AG04450 (cell line): ENCODE results near the gene MRRF. TPM values are rescaled to one million over a fixed set of nuclear protein-coding genes. Genes with fewer than 3 reads are reported as not detected.

Experiments
- CTCF ChIA-PET: fragments of 300-600, 350-600 bp; formaldehyde crosslinking; extraction: SDS; loops from one replicate; lab custom pipeline; 2022; ENCODE audit warnings: antibody characterized with exemption, inconsistent platforms; lab: Charles Lee
- POLR2A ChIA-PET: fragments of 350-600 bp; formaldehyde crosslinking; extraction: SDS; loops from one replicate; lab custom pipeline; 2021; ENCODE audit warnings: antibody characterized with exemption, inconsistent platforms; lab: Yijun Ruan, JAX
- DNase-seq: peaks from one replicate; pipeline ENCODE4 v3.0.0-alpha.2; 2011; ENCODE audit warnings: low read depth, low spot score
- H3K27ac ChIP-seq: one replicate; pipeline ENCODE4 v1.5.1; 2012; ENCODE audit warnings: low read depth, low read length, control low read depth
- H3K27me3 ChIP-seq: one replicate; pipeline ENCODE4 v1.6.0; 2012; ENCODE audit warnings: low read length; ENCODE audit not compliant: control insufficient read depth, insufficient read depth
- H3K4me3 ChIP-seq: 2 replicates; pipeline ENCODE4 v1.5.1; 2011; ENCODE audit warnings: mild to moderate bottlenecking, low read depth, low read length, control low read depth
- H3K9me3 ChIP-seq: 2 replicates; pipeline ENCODE4 v1.5.1; 2012; ENCODE audit warnings: low read length; ENCODE audit not compliant: control insufficient read depth, insufficient read depth
- CTCF ChIP-seq: IDR thresholded peaks from 2 replicates; pipeline ENCODE4 v1.5.1; 2011; ENCODE audit warnings: low read depth, low read length, control low read depth, inconsistent platforms
- polyA plus RNA-seq: library from polyadenylated mRNA; depleted of rRNA; stranded (reverse); fragments of >200 nt; gene quantifications from 2 replicates; pipeline ENCODE4 v1.2.3, GENCODE V29; 2011

MRRF gene
- polyA plus RNA-seq, 1 experiment = 50.1 TPM

- Histone ChIP-seq H3K27ac (no peak overlapping the region), H3K4me3 (no peak overlapping the region), H3K27me3 (peaks cover 92% of the 10 kb centered on the region), H3K9me3 (peaks cover 5% of the 10 kb centered on the region; the same call in 1 of the 2 replicates)
- CTCF ChIA-PET = no interaction called here
- POLR2A ChIA-PET = interaction anchor here (0.6 kb wide), 2 partner anchors 46 to 78 kb away, joined by 3 to 11 read pairs; no protein-coding TSS in a partner anchor
- no peak for TF ChIP-seq CTCF
- DNase-seq = no peak
Measured at GRCh38 chr9:122225312-122226141, 39.2 kb upstream of the MRRF start.

GRCh38 chr9:122226142-122226757, 38.4 kb upstream of the MRRF start:
- DNase-seq = no peak
- Histone ChIP-seq H3K27ac (no peak overlapping the region), H3K9me3 (peaks cover 5% of the 10 kb centered on the region; the same call in 1 of the 2 replicates), H3K27me3 (peaks cover 87% of the 10 kb centered on the region), H3K4me3 (no peak overlapping the region)
- ChIA-PET CTCF (no interaction called here), POLR2A (interaction anchor here (0.6 kb wide), 1 partner anchor 47 kb away, joined by 3 read pairs; no protein-coding TSS in a partner anchor)
- no peak for TF ChIP-seq CTCF

GRCh38 chr9:122226758-122227574, 37.7 kb upstream of the MRRF start:
- peaks cover 85% of the 10 kb centered on the region for H3K27me3 ChIP-seq
- ChIA-PET POLR2A (no interaction called here), CTCF (no interaction called here)
- H3K4me3 ChIP-seq = no peak overlapping the region
- DNase-seq = no peak
- H3K9me3 ChIP-seq = peaks cover 5% of the 10 kb centered on the region; the same call in 1 of the 2 replicates
- no peak for TF ChIP-seq CTCF
- H3K27ac ChIP-seq = no peak overlapping the region

- no peak for TF ChIP-seq CTCF
- Histone ChIP-seq H3K4me3 (no peak overlapping the region), H3K27me3 (peaks cover 81% of the 10 kb centered on the region), H3K27ac (no peak overlapping the region), H3K9me3 (peaks cover 5% of the 10 kb centered on the region; the same call in 1 of the 2 replicates)
- DNase-seq = no peak
- ChIA-PET CTCF (no interaction called here), POLR2A (no interaction called here)
Measured at GRCh38 chr9:122227575-122227900, 37.1 kb upstream of the MRRF start.
